GM18507 (cell line): Measurements from ENCODE around the gene NME7.

ENCODE experiments used
- DNase-seq: peaks from one replicate; pipeline ENCODE4 v3.0.0; 2011; ENCODE audit warnings: low read depth; ENCODE audit not compliant: insufficient read length; ENCODE audit errors: extremely low spot score
- FAIRE-seq: peaks from 2 replicates; lab custom pipeline; 2011; peaks lifted over from hg19 to GRCh38; lab: Jason Lieb, UNC

The NME7 gene

GRCh38 chr1:169117014-169117413, 250.6 kb downstream of the NME7 start:
- no peak for FAIRE-seq

GRCh38 chr1:169115891-169116585, 251.6 kb downstream of the NME7 start:
- peak; percentile 80 for FAIRE-seq
- DNase-seq: peak; percentile 18

More at GRCh38 chr1:169117014-169117413, 250.6 kb downstream of the NME7 start:
- no peak for DNase-seq

GRCh38 chr1:169113613-169114119, 253.9 kb downstream of the NME7 start:
- no peak for FAIRE-seq
- DNase-seq: no peak

- DNase-seq (no peak), FAIRE-seq (no peak)
These were observed 255.4 kb downstream of the NME7 start for GRCh38 chr1:169112241-169112640.

DNA sequence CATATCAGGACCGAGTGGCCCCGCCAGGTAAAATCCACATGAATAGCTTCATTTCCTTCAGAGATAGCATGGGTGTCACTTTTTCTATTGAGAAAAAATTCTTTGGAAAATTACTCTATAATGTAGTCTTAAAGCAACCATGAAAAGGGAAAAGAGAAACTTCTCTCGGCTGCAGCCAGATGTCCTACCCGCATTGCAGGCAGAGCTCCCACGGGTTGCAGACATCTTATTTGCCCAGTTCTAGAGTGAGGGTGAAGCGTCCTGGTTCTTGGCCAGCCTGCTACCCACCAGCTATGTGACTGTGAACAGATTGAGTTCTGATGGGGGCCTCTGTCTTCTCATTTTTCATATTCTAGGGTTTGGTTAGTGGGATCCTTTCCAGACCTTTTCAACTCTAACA, 256.1 kb downstream of the NME7 start:
- FAIRE-seq (no peak), DNase-seq (no peak)

GRCh38 chr1:169110689-169111447, 256.7 kb downstream of the NME7 start:
- DNase-seq (no peak), FAIRE-seq (no peak)

GRCh38 chr1:169110236-169110635, 257.4 kb downstream of the NME7 start:
- DNase-seq: no peak
- no peak for FAIRE-seq

DNA sequence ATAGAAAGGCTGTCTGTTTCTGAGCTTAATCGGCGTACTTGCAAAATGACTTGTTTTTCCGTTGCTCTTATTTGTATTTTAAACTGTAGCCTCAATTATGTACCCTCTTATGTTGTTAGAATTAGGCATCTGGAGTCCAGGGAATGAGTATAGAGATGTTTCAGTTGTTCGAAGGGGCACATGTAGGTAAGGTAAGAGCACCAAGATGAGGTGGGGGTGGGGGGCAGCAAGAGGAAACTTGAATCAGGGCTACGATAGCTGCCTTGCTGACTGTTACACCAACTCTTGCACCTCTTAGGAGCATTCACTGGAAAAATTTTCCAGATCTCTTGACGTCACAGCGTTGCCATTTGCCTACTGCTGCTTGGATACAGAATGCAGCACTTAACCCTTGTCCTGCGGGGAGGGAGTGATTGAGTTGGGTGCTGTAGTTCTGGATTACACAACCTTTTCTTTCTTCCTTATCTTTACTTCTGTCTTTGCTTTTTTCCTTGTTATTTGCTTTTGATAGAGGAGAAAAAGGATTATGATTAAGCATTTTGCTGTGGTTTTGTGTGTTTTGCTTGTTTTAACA, 257.9 kb downstream of the NME7 start:
- FAIRE-seq (no peak), DNase-seq (no peak)

GRCh38 chr1:169108863-169109560, 258.6 kb downstream of the NME7 start:
- FAIRE-seq (peak; percentile 5), DNase-seq (no peak)

DNA sequence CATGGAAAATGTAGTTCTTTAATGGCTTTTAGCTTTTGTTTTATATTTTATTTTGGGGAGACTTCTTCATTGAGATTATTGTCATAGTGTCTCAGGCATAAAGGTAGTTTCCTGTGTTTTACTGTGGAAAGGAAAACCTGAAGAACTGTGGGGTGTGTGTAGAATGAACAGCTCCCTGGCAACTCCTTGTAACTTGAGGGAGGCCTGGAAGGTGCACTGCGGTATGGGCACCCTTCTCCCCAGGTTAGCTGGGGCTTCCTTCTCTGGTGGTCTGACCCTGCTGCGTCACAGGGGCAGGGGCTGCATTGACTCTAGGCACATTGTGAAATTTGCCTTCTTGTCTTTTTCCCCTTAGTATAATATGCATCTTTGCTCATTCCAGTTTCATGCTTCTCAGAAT, 259.4 kb downstream of the NME7 start:
- DNase-seq: no peak
- FAIRE-seq: no peak

DNA sequence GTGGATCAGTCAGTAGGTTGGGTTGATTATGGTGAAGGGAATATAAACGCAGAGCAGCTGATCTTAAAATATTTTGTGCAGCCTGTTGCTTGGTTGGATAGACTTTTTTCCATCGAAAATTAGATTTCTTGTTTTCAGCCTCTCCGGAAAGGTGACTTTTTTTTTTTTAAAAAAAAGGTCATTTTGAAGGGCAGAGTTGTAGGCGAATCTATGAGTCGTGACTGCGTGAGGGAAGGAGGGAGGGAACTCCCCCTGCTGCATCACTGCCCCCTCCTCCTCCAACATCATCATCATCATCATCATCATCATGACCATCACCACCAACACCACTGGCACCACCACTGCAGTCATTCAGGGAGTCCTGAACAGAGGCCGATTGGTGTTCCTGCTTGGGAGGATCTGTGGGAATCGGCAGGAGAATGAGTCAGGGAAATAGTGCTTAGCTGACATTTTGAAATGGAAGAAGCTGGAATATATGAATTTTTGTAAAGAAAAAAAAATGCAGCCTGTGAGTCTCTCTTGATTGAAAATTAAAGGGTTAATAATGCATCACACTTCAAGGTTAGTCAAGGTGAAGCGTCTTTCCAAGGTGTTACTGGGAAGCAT, 259.9 kb downstream of the NME7 start:
- FAIRE-seq (no peak), DNase-seq (no peak)

GRCh38 chr1:169106921-169107602, 260.5 kb downstream of the NME7 start:
- no peak for DNase-seq
- FAIRE-seq: no peak

- peak; percentile 86 for DNase-seq
These were observed 261.3 kb downstream of the NME7 start, which contains the start of gene ATP1B1 for GRCh38 chr1:169106095-169106920. TSS of gene ATP1B1 (plus strand) at chr1:169106690. CDS start at chr1:169106830, 140 bp downstream.

DNA sequence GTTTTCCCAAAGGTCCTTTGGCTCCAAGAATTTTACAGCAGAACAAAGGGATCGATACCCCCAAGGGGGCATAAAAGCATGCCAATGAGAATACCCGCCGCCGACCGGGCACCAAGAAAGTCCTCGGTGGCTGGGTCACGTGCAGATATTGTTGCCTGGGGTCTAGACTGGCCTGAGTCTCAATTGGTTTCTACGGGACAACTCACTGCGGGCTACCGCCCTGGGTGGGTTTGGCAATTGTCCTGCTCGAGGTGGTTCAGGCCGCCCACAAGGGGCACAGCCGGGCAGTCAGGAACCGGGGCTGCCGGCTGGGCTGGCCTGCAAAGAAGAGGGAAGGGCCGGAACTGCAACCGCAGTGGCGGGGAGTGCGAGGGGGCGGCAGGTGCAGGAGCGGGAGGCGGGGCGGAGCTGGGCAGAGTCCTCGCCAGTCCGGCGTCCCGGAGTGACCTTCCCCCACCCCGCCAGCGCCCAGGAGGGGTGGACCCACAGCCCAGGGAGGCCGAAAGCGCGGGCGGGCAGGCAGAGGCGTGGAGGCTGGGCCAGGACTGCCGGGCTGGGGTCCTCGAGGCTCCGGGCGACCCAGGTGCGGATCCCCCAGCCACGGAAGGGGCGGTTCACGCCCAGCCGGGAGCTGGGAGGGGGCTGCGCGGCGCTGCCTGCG, 262.0 kb downstream of the NME7 start:
- DNase-seq (peak; percentile 23), FAIRE-seq (peak; percentile 15)

More at GRCh38 chr1:169106095-169106920, 261.3 kb downstream of the NME7 start, which contains the start of gene ATP1B1:
- peak; percentile 75 for FAIRE-seq

- DNase-seq: no peak
- no peak for FAIRE-seq
These were observed 262.5 kb downstream of the NME7 start for GRCh38 chr1:169105087-169105433.

DNA sequence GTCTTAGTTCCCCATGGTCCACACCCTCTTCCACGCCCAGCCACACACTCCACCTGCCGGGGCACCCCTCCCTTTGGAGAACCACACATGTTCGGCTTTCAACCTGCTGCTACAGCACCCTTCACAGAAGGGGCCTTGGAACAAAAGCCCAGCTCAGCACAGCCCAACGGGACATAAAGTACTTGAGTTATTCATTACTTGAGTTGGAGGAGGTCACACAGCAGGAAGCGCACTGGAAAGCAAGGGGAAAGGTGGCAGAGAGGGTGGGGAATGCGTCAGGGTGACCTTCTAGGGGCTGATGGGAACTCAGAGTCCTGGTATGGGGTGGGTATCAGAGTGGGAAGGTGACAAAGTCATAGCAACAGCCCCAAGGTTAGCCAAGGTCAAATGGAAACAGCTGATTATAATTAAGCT, 264.1 kb downstream of the NME7 start:
- FAIRE-seq (no peak), DNase-seq (no peak)

DNA sequence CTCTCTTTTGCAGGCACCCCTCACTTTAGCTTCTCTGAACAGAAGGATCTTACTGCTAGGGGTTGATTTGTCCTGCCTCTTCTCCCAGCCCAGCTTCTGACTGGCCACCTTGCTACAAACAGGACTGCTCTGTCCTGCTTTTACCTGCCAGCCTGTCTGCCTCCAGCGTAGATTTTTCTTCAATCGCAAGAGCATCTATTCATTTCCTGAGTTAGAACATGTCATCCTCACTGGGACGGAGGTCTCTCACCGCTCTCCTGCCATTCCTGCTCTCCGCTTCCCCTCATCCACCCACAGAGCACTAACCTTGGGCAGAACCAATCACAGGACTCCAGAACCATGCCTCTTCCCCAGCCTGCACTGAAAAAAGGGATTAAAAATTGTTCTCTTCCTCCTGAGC, 264.6 kb downstream of the NME7 start:
- DNase-seq (no peak), FAIRE-seq (no peak)

- FAIRE-seq (no peak), DNase-seq (no peak)
These were observed 265.0 kb downstream of the NME7 start for GRCh38 chr1:169102567-169102966.
